Stimulated activated CD8-positive, alpha-beta memory T cell treated with anti-CD3 and anti-CD28 coated beads, Interleukin-15, amount 100 ng/mL, for 48 hours (primary cell): ENCODE measurements around the gene ASAP2.

ENCODE experiments used
- DNase-seq, 2 donors: peaks; one replicate each; pipeline ENCODE4 v3.0.0-alpha.2; 2020; ENCODE audit warnings: low read depth in 2 of 2

Gene ASAP2

GRCh38 chr2:9205963-9206948 lies at the start of gene ASAP2:
ASAP2 (plus strand) TSS chr2:9206812; CDS start chr2:9207105, 293 bp downstream.
- DNase-seq = peak; percentile 10 to 14

DNA sequence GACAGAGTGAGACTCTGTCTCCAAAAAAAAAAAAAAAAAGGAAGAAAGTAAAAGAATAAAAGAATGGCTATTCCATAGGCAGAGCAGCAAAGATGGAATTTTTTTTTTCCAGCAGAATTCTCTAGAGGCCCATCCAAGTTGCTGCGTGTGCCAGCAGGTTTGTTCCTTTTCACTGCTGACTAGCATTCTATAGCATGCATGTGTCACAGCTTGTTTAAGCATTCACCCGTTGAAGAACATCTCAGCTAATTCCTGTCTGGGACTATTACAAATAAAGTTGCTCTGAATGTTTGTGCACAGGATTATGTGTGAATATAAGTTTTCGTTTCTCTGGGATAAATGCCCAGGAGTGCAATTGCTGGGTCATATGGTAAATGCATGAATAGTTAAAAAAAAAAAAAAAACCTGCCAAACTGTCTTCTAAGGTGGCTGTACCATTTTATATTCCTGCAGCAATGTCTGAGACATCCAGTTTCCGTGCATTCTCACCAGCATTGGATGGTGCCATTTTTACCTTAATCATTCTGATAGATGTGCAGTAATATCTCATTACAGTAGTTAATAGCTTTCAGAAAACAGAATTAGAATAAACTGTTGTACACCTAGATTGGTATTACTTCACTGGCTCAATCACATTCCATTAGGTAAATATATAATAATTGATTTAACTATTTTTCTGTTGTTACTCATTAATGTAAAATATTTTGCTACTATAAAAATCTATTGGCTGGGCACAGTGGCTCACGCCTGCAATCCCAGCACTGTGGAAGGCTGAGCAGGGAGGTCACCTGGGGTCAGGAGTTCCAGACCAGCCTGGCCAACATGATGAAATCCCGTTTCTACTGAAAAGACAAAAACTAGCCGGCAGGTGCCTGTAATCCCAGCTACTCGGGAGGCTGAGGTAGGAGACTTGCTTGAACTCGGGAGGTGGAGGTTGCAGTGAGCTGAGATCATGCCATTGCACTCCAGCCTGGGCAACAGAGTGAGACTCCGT lies 47.5 kb upstream of the ASAP2 start:
- DNase-seq = no peak

- no peak for DNase-seq
Measured at GRCh38 chr2:9160732-9161131, 45.9 kb upstream of the ASAP2 start.

- DNase-seq = no peak
Measured at GRCh38 chr2:9162841-9163240, 43.8 kb upstream of the ASAP2 start.

- DNase-seq = no peak
Measured at GRCh38 chr2:9163306-9164111, 43.1 kb upstream of the ASAP2 start.

DNA sequence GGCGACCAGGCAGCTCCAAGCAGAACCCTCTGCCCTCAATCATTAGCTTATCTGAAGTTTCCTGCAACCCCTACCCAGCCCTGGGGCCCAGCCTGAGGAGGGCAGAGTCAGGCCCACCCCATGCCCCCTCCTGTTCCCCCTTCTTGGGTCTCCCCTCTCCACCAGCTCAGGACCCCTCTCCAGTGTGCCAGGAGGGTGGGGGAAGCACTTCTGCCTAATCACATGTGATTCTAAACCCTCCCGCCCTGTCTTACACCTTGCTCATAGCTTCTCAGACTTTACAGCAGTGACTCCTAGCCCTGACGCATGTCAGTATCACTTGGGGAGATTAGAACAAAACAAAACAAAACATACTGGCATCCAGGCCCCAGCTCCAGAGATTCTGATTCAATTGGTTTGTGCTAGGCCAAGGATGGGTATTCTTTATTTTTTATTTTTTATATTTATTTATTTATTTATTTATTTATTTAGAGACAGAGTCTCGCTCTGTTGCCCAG lies 42.5 kb upstream of the ASAP2 start:
- no peak for DNase-seq

- DNase-seq = no peak
Measured at GRCh38 chr2:9165625-9166024, 41.0 kb upstream of the ASAP2 start.

DNA sequence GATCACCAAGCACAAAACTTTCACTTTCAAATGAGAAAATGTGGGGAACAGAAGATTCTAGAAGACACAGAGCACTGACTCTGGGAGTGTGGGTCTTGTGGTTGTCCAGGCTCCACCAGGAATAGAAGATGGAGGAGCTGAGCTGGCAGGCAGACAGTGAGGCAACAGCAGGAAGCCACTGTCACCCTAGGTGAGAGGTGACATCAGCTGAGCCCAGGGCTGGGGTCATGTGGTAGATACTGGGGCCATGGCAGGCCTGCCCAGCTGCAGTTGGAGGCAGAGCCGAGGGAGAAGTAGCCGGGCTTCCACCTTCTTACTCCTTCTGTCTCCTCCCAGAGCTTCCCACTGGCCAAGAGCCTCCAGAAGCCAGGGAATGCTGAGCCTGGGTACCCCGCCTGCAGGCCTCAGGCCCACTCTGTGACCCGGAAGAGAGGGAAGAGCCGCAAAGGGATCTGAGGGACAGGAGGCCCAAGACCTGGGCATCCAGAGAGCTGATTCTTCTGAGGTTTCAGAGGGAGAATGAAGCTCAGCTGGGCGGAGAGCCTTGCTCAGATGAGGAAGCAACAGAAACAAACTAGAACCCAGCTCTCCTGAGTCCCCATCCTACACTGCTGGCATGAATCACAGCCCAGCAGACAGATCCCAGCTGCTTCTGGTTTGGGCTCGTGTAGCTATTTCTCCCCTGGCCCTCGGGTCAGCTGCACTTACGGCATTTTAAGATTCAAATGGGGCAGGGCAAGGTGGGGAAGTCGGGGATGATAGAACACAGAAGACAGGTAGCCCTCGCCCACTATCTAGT lies 39.8 kb upstream of the ASAP2 start:
- no peak for DNase-seq

- no peak for DNase-seq
Measured at GRCh38 chr2:9167718-9168657, 38.6 kb upstream of the ASAP2 start.

DNA sequence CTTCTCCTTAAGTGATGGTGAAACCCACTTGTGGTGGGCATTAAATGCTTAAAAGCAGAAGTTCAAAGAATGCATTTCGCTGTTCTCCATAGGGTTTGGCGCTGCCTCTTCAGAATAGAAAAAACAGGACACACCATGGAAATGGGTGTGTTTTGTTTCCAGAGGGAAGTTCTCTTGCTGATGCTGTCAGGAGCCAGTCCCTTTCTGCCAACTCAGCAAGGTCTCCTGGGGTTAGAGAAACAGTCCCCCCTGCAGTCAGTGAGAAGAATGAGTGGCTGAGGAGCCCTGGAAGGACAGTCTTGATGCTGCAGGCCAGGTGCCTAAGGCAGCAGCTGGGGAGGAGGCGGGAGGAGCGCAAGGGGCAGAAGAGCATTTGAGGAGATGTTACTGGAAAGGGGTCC lies 37.8 kb upstream of the ASAP2 start:
- no peak for DNase-seq

DNA sequence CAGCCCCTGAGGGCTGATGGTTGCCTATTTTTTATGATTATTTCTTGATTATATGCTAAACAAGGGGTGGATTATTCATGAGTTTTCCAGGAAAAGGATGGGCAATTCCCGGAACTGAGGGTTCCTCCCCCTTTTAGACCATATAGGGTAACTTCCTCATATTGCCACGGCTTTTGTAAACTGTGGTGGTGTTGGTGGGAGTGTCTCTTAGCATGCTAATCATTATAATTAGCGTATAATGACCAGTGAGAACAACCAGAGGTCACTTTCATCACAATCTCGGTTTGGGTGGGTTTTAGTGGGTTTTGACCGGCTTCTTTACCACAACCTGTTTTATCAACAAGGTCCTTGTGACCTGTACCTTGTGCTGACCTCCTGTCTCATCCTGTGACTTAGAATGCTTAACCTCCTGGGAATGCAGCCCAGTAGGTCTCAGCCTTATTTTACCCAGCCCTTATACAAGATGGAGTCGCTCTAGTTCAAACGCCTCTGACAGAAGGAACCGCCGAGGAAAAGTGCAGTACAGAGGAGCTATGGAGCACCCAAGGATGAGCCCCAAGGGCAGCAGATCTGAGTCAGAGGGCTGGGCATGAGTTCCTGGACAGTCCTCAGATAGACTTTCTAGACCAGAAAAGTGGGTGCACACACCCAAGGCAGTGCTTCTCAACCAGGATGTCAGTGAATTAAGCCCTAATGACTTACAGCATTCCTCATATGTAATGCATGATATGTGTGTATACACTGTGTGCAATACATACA lies 37.1 kb upstream of the ASAP2 start:
- no peak for DNase-seq

GRCh38 chr2:9170458-9171130 lies 36.0 kb upstream of the ASAP2 start:
- DNase-seq = no peak

- DNase-seq = no peak
Measured at GRCh38 chr2:9174771-9175437, 31.7 kb upstream of the ASAP2 start.

DNA sequence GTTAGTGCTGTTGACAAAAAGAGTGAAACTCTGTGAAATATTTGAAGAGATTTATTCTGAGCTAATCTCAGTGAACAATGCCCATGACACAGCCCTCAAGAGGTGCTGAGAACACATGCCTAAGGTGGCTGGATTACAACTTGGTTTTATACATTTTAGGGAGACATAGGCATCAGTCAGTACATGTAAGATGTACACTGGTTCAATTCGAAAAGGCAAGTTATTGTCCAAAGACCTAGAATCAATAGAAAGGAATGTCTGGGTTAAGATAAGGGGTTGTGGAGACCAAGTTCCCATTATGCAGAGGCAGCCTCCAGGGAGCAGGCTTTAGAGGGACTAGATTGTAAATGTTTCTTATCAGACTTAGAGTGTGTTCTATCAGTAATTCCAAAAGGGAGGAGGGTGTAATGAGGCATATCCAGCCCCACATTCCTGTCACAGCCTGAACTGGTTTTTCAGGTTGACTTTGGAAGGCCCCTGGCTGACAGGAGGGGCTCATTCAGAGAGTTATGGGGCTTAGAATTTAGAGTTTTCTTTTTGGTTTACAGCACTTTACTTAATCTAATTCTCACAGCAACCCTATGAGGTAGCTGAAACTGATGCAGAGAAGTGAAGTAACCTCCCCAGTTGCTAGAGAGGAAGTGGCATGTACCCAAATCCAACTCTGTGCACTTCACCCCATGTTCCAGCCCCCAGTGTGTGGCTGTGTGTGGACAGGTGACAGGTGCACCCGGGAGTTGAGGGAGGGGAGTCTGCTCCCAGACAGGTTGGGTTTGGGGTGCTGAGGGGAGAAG lies 28.3 kb upstream of the ASAP2 start:
- DNase-seq = no peak

- DNase-seq = no peak
Measured at GRCh38 chr2:9178904-9179571, 27.6 kb upstream of the ASAP2 start.
